IMR-90 (cell line): ENCODE results near the gene LRRC56. TPM values are rescaled to one million over a fixed set of nuclear protein-coding genes. Genes with fewer than 3 reads are reported as not detected.

ENCODE experiments used
- ATAC-seq: fragments of 200-7000 bp; cut with Tn5 transposase; 2 replicates; pipeline ENCODE4 v1.9.1; 2020; ENCODE audit warnings: low read depth, mild to moderate bottlenecking, moderate library complexity
- BruUV-seq: library from RNA; stranded (reverse); fragments of 400-500 nt; replicated peaks from 2 replicates; lab custom pipeline; 2021; lab: Mats Ljungman, UMichigan
- CTCF ChIA-PET: fragments of 300-600 bp; formaldehyde crosslinking; extraction: SDS; loops from one replicate; lab custom pipeline; 2021; ENCODE audit warnings: antibody characterized with exemption; lab: Yijun Ruan, JAX
- POLR2A ChIA-PET: fragments of 300-600 bp; sonication (Branson Sonifier 250); formaldehyde crosslinking; loops from one replicate; lab custom pipeline; 2022; ENCODE audit warnings: antibody characterized with exemption; ENCODE audit not compliant: unreplicated experiment; lab: Charles Lee
- DNase-seq: peaks from one replicate; pipeline ENCODE4 v3.0.0; 2013
- H2AFZ ChIP-seq: replicated peaks from 2 replicates; pipeline ENCODE3; 2013; ENCODE audit warnings: low read length, mild to moderate bottlenecking; ENCODE audit not compliant: poor library complexity
- H2AK5ac ChIP-seq: 2 replicates; pipeline ENCODE4 v1.6.1; 2013; ENCODE audit warnings: low read depth, low read length, inconsistent platforms
- H2AK9ac ChIP-seq: replicated peaks from 2 replicates; pipeline ENCODE3; 2013; ENCODE audit warnings: mild to moderate bottlenecking, low read depth, low read length, moderate library complexity; ENCODE audit not compliant: poor library complexity
- H2BK120ac ChIP-seq: 2 replicates; pipeline ENCODE4 v1.6.1; 2013; ENCODE audit warnings: low read depth, low read length, inconsistent platforms
- H2BK15ac ChIP-seq: 3 replicates; pipeline ENCODE4 v1.6.1; 2013; ENCODE audit warnings: low read depth, low read length, inconsistent platforms
- H2BK20ac ChIP-seq: 2 replicates; pipeline ENCODE4 v1.6.1; 2013; ENCODE audit warnings: low read depth, mild to moderate bottlenecking, inconsistent platforms, low read length, moderate library complexity
- H2BK5ac ChIP-seq: 2 replicates; pipeline ENCODE4 v1.6.1; 2013; ENCODE audit warnings: mild to moderate bottlenecking, low read depth, low read length, inconsistent platforms; ENCODE audit not compliant: poor library complexity, severe bottlenecking
- H3K14ac ChIP-seq: replicated peaks from 2 replicates; pipeline ENCODE4 v1.6.1; 2013; ENCODE audit warnings: low read depth, low read length, inconsistent platforms
- H3K18ac ChIP-seq: 2 replicates; pipeline ENCODE4 v1.6.1; 2013; ENCODE audit warnings: low read depth, low read length, control low read depth
- H3K23ac ChIP-seq: 2 replicates; pipeline ENCODE4 v1.6.1; 2013; ENCODE audit warnings: low read depth, low read length, inconsistent platforms
- H3K27ac ChIP-seq: 2 replicates; pipeline ENCODE4 v1.5.1; 2013; ENCODE audit warnings: mild to moderate bottlenecking, control low read depth, low read length; ENCODE audit not compliant: insufficient read depth
- H3K27me3 ChIP-seq: 2 replicates; pipeline ENCODE4 v1.6.1; 2013; ENCODE audit warnings: low read length; ENCODE audit not compliant: control insufficient read depth, insufficient read depth
- H3K36me3 ChIP-seq: 2 replicates; pipeline ENCODE4 v1.6.1; 2013; ENCODE audit warnings: low read length, mixed read lengths; ENCODE audit not compliant: control insufficient read depth, insufficient read depth
- H3K4ac ChIP-seq: 2 replicates; pipeline ENCODE4 v1.6.1; 2013; ENCODE audit warnings: low read depth, low read length, inconsistent platforms
- H3K4me1 ChIP-seq: 2 replicates; pipeline ENCODE4 v1.6.1; 2013; ENCODE audit warnings: low read length, mixed read lengths; ENCODE audit not compliant: control insufficient read depth, insufficient read depth
- H3K4me2 ChIP-seq: 2 replicates; pipeline ENCODE4 v1.6.1; 2013; ENCODE audit warnings: low read depth, mild to moderate bottlenecking, control low read depth, low read length, moderate library complexity
- H3K4me3 ChIP-seq: 2 replicates; pipeline ENCODE4 v1.5.1; 2013; ENCODE audit warnings: low read depth, mild to moderate bottlenecking, control low read depth, low read length, moderate library complexity; ENCODE audit not compliant: insufficient read depth
- H3K56ac ChIP-seq: 2 replicates; pipeline ENCODE4 v1.6.1; 2013; ENCODE audit warnings: low read length, inconsistent platforms; ENCODE audit not compliant: insufficient read depth; ENCODE audit errors: extremely low read depth
- H3K79me1 ChIP-seq, 2 experiments: 2 replicates each; pipeline ENCODE4 v1.6.1; 2013; ENCODE audit warnings: low read length in 2 of 2, inconsistent platforms in 1 of 2, low read depth in 1 of 2
- H3K9ac ChIP-seq: 2 replicates; pipeline ENCODE4 v1.6.1; 2013; ENCODE audit warnings: low read depth, low read length, control low read depth
- H3K9me1 ChIP-seq: 2 replicates; pipeline ENCODE4 v1.6.1; 2013; ENCODE audit warnings: low read length, inconsistent platforms; ENCODE audit not compliant: insufficient read depth
- H3K9me3 ChIP-seq: 2 replicates; pipeline ENCODE4 v1.6.1; 2013; ENCODE audit warnings: low read length; ENCODE audit not compliant: control insufficient read depth, insufficient read depth
- H4K20me1 ChIP-seq: 2 replicates; pipeline ENCODE4 v1.6.1; 2013; ENCODE audit warnings: low read length, inconsistent platforms; ENCODE audit not compliant: insufficient read depth
- H4K5ac ChIP-seq: 2 replicates; pipeline ENCODE4 v1.6.1; 2013; ENCODE audit warnings: mild to moderate bottlenecking, low read depth, low read length, control low read depth
- H4K8ac ChIP-seq, 2 experiments: 2 replicates each; pipeline ENCODE4 v1.6.1; 2013; ENCODE audit warnings: low read depth in 2 of 2, low read length in 2 of 2, control low read depth in 1 of 2, inconsistent platforms in 1 of 2
- H4K91ac ChIP-seq: 2 replicates; pipeline ENCODE4 v1.6.1; 2013; ENCODE audit warnings: low read depth, low read length, inconsistent platforms; ENCODE audit not compliant: insufficient read depth
- CEBPB ChIP-seq: IDR thresholded peaks from 2 replicates; pipeline ENCODE4 v1.6.1; 2012; ENCODE audit warnings: low read depth, low read length, improper control_type of control experiment
- CHD1 ChIP-seq: IDR thresholded peaks from 2 replicates; pipeline ENCODE4 v1.6.1; 2012; ENCODE audit warnings: low read depth, low read length, improper control_type of control experiment
- CTCF ChIP-seq: conservative IDR thresholded peaks from 2 replicates; pipeline ENCODE4 v1.5.1; 2012; ENCODE audit warnings: mild to moderate bottlenecking, low read depth, low read length, improper control_type of control experiment
- ELK1 ChIP-seq: fragments of 150-350 bp; IDR thresholded peaks from 2 replicates; pipeline ENCODE4 v1.6.1; 2016; ENCODE audit warnings: low read depth, mild to moderate bottlenecking, low read length, moderate library complexity, borderline replicate concordance
- MAZ ChIP-seq: IDR thresholded peaks from 2 replicates; pipeline ENCODE4 v1.6.1; 2012; ENCODE audit warnings: low read depth, mild to moderate bottlenecking, low read length, improper control_type of control experiment, moderate library complexity, borderline replicate concordance
- MXI1 ChIP-seq: IDR thresholded peaks from 2 replicates; pipeline ENCODE4 v1.6.1; 2012; ENCODE audit warnings: low read depth, mild to moderate bottlenecking, low read length, moderate library complexity, borderline replicate concordance
- RAD21 ChIP-seq: IDR thresholded peaks from 2 replicates; pipeline ENCODE4 v1.6.1; 2012; ENCODE audit warnings: low read length, improper control_type of control experiment
- RCOR1 ChIP-seq: IDR thresholded peaks from 2 replicates; pipeline ENCODE4 v1.6.1; 2012; ENCODE audit warnings: mild to moderate bottlenecking, low read length, improper control_type of control experiment; ENCODE audit not compliant: insufficient replicate concordance
- SMC3 ChIP-seq: fragments of 150-350 bp; IDR thresholded peaks from 2 replicates; pipeline ENCODE4 v1.6.1; 2016; ENCODE audit warnings: low read depth, mild to moderate bottlenecking, antibody characterized with exemption, low read length, moderate library complexity
- USF2 ChIP-seq: fragments of 150-350 bp; IDR thresholded peaks from 2 replicates; pipeline ENCODE4 v1.6.1; 2017; ENCODE audit warnings: mild to moderate bottlenecking, antibody characterized with exemption, low read length, low read depth
- WGBS, 2 experiments: methylation state at CpG; one replicate each; pipeline versions ENCODE4 v1.1.5 to v1.1.7; 2013; ENCODE audit warnings: missing lambda C conversion rate in 2 of 2; ENCODE audit not compliant: insufficient read length in 1 of 2; ENCODE audit errors: extremely low coverage in 2 of 2; 5-methylcytosine and 5-hydroxymethylcytosine counted together
- dilution Hi-C: fragments of 300-500 bp; cut with HindIII; formaldehyde crosslinking; loops from one replicate; pipeline ENCODE4 v1.14.3; 2018; ENCODE audit warnings: low sequenced_read_pairs; ENCODE audit not compliant: unreplicated experiment
- in situ Hi-C: fragments of 300-500 bp; cut with MboI; formaldehyde crosslinking; loops from 3 replicates; pipeline ENCODE4 v1.14.3; 2019; ENCODE audit warnings: low sequenced_read_pairs, inconsistent platforms, mixed read lengths
- intact Hi-C: fragments of 100-400 bp; cut with micrococcal nuclease; formaldehyde crosslinking; loops from 2 replicates; pipeline ENCODE4 v1.10.0; 2022
- polyA plus RNA-seq, 3 experiments: library from polyadenylated mRNA; depleted of rRNA; stranded (reverse); fragments of >200 nt; gene quantifications; 2 replicates each; pipeline ENCODE4 v1.2.3, GENCODE V29; 2012; ENCODE audit warnings: low replicate concordance in 1 of 3
- total RNA-seq: library from RNA; depleted of rRNA; stranded (reverse); fragments of >200 nt; gene quantifications from 2 replicates; pipeline ENCODE4 v1.2.3, GENCODE V29; 2012

Gene LRRC56
- total and polyA plus RNA-seq, 2 of the 4 experiments (the other 2 are of a cell fraction), result 0.36 to 1.3 TPM

- Histone ChIP-seq H3K9me3 (no peaks in the 10 kb centered on the region), H2BK15ac (no peak overlapping the region), H3K18ac (no peak overlapping the region), H3K9ac (no peak overlapping the region), H3K14ac (no peak overlapping the region), H3K4me1 (peaks cover 16% of the 10 kb centered on the region), H3K27me3 (no peaks in the 10 kb centered on the region), H3K9me1 (peaks cover 3% of the 10 kb centered on the region; the same call in 1 of the 2 replicates), H3K23ac (no peak overlapping the region), H2AK5ac (0 out of 2 replicates have a peak overlapping the region, but pooled peaks have one; percentile 39), H3K79me1 (peaks cover 3 to 26% of the 10 kb centered on the region in 2 experiments; a peak in 3 of 4 replicates), H3K56ac (no peak overlapping the region), H3K4me2 (no peak overlapping the region), H2AK9ac (no peak overlapping the region), H4K91ac (no peak overlapping the region), H4K5ac (no peak overlapping the region), H4K8ac (no peak overlapping the region), H3K27ac (no peak overlapping the region), H4K20me1 (peaks cover 24% of the 10 kb centered on the region), H2BK20ac (no peak overlapping the region), H2AFZ (no peak overlapping the region), H3K4me3 (no peak overlapping the region), H3K4ac (no peak overlapping the region), H3K36me3 (peaks cover 24% of the 10 kb centered on the region; the same call in 1 of the 2 replicates), H2BK5ac (no peak overlapping the region), H2BK120ac (no peak overlapping the region)
- dilution Hi-C loops (no loop called here), intact Hi-C loops (no loop called here), in situ Hi-C loops (no loop called here)
- no peak for DNase-seq
- POLR2A ChIA-PET, result no interaction called here
- CTCF ChIA-PET, result no interaction called here
- WGBS, 2 experiments, result 97% methylated on average over 20 of the region's 33 CpGs; no CpG with 5 or more reads in 1 of the 2 experiments
- no TSS peak for BruUV-seq
- ATAC-seq, result no peak
- TF ChIP-seq CEBPB, result no peak
- no peak for TF ChIP-seq USF2
- TF ChIP-seq MXI1, result no peak
- no peak for TF ChIP-seq SMC3
- TF ChIP-seq RCOR1, result no peak
- TF ChIP-seq CTCF, result no peak
- no peak for TF ChIP-seq CHD1
- no peak for TF ChIP-seq RAD21
- TF ChIP-seq MAZ, result no peak
- TF ChIP-seq ELK1, result no peak
Measured at GRCh38 chr11:532986-533585, 4.2 kb upstream of the LRRC56 start.
